CD4-positive, CD25-positive, alpha-beta regulatory T cell (primary cell): ENCODE data around the gene JMJD6. TPM values are rescaled to one million over a fixed set of nuclear protein-coding genes. Genes with fewer than 3 reads are reported as not detected.

ENCODE experiments used
- ATAC-seq, 2 donors: fragments of 150-1000 bp; cut with Tn5 transposase; one replicate each; pipeline ENCODE4 v1.10.0; 2021; ENCODE audit warnings: low read depth in 2 of 2, moderate number of reproducible peaks in 2 of 2, moderate library complexity in 1 of 2
- DNase-seq, 3 donors: peaks; one replicate each; pipeline versions ENCODE4 v3.0.0 to v3.0.0-alpha.2; 2012 to 2022; ENCODE audit warnings: mixed read lengths in 1 of 3
- H3K27ac ChIP-seq: one replicate; pipeline ENCODE4 v1.7.0; 2013; ENCODE audit warnings: mild to moderate bottlenecking, low read length; ENCODE audit not compliant: insufficient read depth, poor library complexity, severe bottlenecking
- H3K27me3 ChIP-seq: one replicate; pipeline ENCODE4 v1.7.0; 2013; ENCODE audit warnings: low read length; ENCODE audit not compliant: control insufficient read depth, insufficient read depth
- H3K36me3 ChIP-seq: one replicate; pipeline ENCODE4 v1.7.0; 2013; ENCODE audit warnings: mild to moderate bottlenecking, low read length, moderate library complexity; ENCODE audit not compliant: control insufficient read depth, insufficient read depth
- H3K4me1 ChIP-seq: 2 replicates; pipeline ENCODE4 v1.7.0; 2013; ENCODE audit warnings: mild to moderate bottlenecking, low read length; ENCODE audit not compliant: insufficient read depth, control insufficient read depth, poor library complexity, severe bottlenecking
- H3K4me3 ChIP-seq: one replicate; pipeline ENCODE4 v1.7.0; 2013; ENCODE audit warnings: low read depth, mild to moderate bottlenecking, low read length, moderate library complexity
- H3K9me3 ChIP-seq, 2 experiments: 1 replicate in 1 of 2; 2 replicates in 1 of 2; pipeline ENCODE4 v1.7.0; 2013; ENCODE audit warnings: low read length in 2 of 2, mild to moderate bottlenecking in 1 of 2, moderate library complexity in 1 of 2; ENCODE audit not compliant: control insufficient read depth in 2 of 2
- H3K27ac Mint-ChIP-seq, 3 donors: one replicate each; pipeline ENCODE4 v1.8.0; 2020 to 2022; ENCODE audit warnings: mild to moderate bottlenecking in 3 of 3, mixed read lengths in 3 of 3, moderate library complexity in 2 of 3
- H3K27me3 Mint-ChIP-seq: one replicate; pipeline ENCODE4 v1.8.0; 2022; ENCODE audit warnings: mild to moderate bottlenecking, mixed read lengths
- H3K36me3 Mint-ChIP-seq: one replicate; pipeline ENCODE4 v1.8.0; 2020; ENCODE audit warnings: mixed read lengths
- H3K4me1 Mint-ChIP-seq, 4 donors: one replicate each; pipeline ENCODE4 v1.8.0; 2020 to 2022; ENCODE audit warnings: mixed read lengths in 4 of 4, mild to moderate bottlenecking in 1 of 4
- H3K4me3 Mint-ChIP-seq, 4 donors: one replicate each; pipeline ENCODE4 v1.8.0; 2020 to 2022; ENCODE audit warnings: mild to moderate bottlenecking in 4 of 4, mixed read lengths in 4 of 4, moderate library complexity in 3 of 4
- H3K9me3 Mint-ChIP-seq, 7 donors: one replicate each; pipeline ENCODE4 v1.8.0; 2020 to 2022; ENCODE audit warnings: mixed read lengths in 7 of 7, mild to moderate bottlenecking in 3 of 7, moderate library complexity in 2 of 7
- polyA plus RNA-seq, 4 donors: library from polyadenylated mRNA; unstranded; fragments of 300-500 nt; fragmentation: Illumina TruSeq; gene quantifications; one replicate each; pipeline ENCODE4 v1.2.3, GENCODE V29; 2021
- total RNA-seq: library from RNA; stranded (reverse); gene quantifications from one replicate; pipeline ENCODE4 v1.2.3, GENCODE V29; 2022

Gene JMJD6
- total and polyA plus RNA-seq, 5 donors from 2014 or later = 21.0 to 124 (median 37.0) TPM

DNA sequence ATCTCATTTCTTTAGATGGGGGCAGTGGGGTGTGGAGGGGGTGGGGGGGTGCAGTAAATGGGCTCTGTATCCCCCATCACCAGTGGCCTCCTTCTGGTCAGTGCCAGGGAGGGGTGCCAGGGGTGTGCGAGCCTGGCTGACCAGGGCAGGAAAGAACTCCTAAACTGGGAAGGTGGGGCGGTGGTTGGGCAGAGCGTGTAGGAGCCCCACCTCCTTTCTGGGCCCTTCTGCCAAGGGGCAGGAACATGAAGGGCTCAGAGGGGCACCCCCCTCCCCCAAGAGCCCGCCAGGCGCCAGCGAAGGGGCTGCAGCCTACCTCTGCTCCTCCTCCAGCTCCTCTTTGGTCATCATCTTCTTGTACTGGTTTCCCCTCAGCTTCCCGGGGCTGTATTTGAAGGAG is 41.6 kb downstream of the JMJD6 start:
- Mint-ChIP-seq H3K27me3 (no peaks in the 10 kb centered on the region), H3K4me3 (no peak overlapping the region), H3K36me3 (peaks cover 4% of the 10 kb centered on the region), H3K4me1 (peaks cover 0 to 8% (median 4%) of the 10 kb centered on the region in 4 donors), H3K27ac (no peak overlapping the region), H3K9me3 (no peaks in the 10 kb centered on the region)
- Histone ChIP-seq H3K36me3 (no peaks in the 10 kb centered on the region), H3K9me3 (no peaks in the 10 kb centered on the region), H3K27ac (no peak overlapping the region), H3K4me1 (peaks cover 3% of the 10 kb centered on the region), H3K4me3 (no peak overlapping the region), H3K27me3 (no peaks in the 10 kb centered on the region)
- DNase-seq (no peak), ATAC-seq (no peak)

DNA sequence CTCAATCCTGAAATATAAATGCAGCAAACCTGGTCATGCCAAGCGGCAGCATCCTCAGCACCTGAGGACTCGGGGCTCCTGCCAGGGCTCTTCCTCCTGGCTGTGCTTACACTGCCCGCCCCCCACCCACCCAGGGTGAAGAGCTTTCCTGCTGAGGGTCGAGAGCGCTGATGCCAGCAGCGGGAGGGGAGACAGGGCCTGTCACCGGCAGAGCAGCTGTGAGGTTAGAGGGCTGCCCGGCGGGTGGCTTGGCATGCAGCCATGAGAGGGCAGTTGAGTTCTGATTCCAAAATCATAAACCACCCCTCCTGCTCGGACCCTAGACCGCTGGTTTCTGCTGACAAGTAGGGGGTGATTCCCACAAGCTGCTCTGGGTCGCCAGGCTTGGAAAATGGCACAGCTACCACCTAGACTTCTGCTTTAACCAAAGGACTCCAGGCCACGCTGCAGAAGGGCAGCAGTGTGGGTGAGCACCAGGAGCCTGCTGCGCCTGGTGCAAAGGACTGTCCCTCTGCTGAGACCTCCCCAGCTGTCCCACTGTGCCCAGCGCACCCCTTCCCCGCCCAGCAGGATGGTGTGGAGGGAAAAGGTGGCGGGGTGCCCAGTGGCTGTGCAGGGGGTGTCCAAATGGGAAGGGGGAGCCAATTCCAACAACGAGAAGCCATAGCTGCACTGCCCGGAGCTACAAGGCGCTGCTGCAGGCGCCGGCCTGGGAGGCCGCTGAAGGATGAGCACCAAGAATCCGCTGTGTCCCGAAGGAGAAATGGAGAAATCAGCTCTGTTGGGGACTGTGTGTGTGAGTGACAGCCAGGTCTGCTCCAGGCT is 42.3 kb downstream of the JMJD6 start:
- ATAC-seq = no peak
- Mint-ChIP-seq H3K4me1 (peaks cover 0 to 8% (median 6%) of the 10 kb centered on the region in 4 donors), H3K27me3 (no peaks in the 10 kb centered on the region), H3K4me3 (no peak overlapping the region), H3K9me3 (no peaks in the 10 kb centered on the region), H3K36me3 (peaks cover 4% of the 10 kb centered on the region), H3K27ac (no peak overlapping the region)
- DNase-seq = no peak
- Histone ChIP-seq H3K27me3 (no peaks in the 10 kb centered on the region), H3K4me3 (no peak overlapping the region), H3K9me3 (no peaks in the 10 kb centered on the region), H3K4me1 (peaks cover 3% of the 10 kb centered on the region), H3K36me3 (no peaks in the 10 kb centered on the region), H3K27ac (no peak overlapping the region)

DNA sequence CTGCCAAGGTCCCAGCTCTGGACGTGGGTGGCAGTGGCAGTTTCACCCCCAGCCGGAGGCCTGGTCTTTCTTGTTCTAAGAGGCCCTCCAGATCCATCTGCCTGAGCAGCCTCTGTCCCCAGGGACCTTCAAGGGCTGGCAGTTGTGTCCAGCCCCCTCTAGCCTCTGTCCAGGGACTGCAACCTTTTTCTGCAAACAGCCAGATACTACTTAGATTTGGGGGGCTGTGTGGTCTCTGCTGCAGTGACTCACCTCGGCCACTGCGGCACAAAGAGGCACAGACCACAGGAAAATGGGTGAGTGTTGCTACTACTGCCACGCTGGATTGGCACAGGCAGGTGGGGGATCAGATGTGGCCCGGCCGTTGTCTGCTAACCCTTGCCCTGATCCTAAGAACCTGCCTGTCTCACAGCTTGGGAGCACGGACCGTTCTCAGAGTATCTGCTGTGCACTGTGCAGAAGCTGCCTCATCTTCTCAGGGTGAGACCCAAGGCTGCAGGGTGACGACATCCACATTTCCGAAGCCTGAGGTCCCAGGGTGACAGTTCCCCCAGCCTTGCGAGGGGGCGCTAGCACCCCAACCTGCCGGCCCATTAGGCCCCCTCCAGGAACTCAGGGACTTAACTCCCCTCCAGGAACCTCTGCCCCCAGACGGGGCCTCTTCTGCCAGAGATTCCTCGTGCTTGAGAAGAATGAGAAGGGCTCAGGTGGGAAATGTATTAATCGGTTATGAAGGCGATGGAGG is 43.2 kb downstream of the JMJD6 start:
- peaks cover 0 to 8% (median 6%) of the 10 kb centered on the region in 4 donors for H3K4me1 Mint-ChIP-seq
- H3K27me3 Mint-ChIP-seq = no peaks in the 10 kb centered on the region
- peaks cover 4% of the 10 kb centered on the region for H3K36me3 Mint-ChIP-seq
- H3K27ac Mint-ChIP-seq = no peak overlapping the region
- Histone ChIP-seq H3K36me3 (no peaks in the 10 kb centered on the region), H3K27ac (no peak overlapping the region), H3K27me3 (no peaks in the 10 kb centered on the region), H3K9me3 (no peaks in the 10 kb centered on the region), H3K4me1 (peaks cover 12% of the 10 kb centered on the region), H3K4me3 (no peak overlapping the region)
- H3K4me3 Mint-ChIP-seq = no peak overlapping the region
- no peak for DNase-seq
- no peaks in the 10 kb centered on the region for H3K9me3 Mint-ChIP-seq
- ATAC-seq = no peak

DNA sequence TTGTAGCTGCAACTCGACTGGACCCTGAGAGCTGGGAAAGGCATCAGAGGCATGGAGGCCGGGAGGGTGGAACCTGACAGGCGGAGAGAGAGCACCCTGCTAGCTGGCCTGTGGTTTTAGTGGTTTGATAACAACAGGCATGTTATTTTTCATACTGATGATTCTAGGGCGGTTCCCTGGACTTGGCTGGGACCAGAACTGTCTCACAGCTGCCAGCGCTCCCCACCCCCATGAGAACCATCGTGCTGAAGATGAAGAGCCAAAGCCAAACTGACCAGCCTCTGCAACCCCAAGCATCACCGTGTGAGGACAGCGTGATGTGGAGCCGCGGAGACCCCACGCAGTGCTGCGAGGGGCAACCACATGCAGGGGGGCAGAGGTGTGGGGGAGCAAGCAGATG is 44.1 kb downstream of the JMJD6 start:
- Histone ChIP-seq H3K9me3 (no peaks in the 10 kb centered on the region), H3K36me3 (no peaks in the 10 kb centered on the region), H3K4me1 (peaks cover 18% of the 10 kb centered on the region), H3K27me3 (no peaks in the 10 kb centered on the region), H3K27ac (no peak overlapping the region), H3K4me3 (no peak overlapping the region)
- peaks cover 0 to 8% (median 6%) of the 10 kb centered on the region in 4 donors for H3K4me1 Mint-ChIP-seq
- no peaks in the 10 kb centered on the region for H3K9me3 Mint-ChIP-seq
- ATAC-seq (no peak), DNase-seq (no peak)
- H3K36me3 Mint-ChIP-seq = peaks cover 4% of the 10 kb centered on the region
- no peak overlapping the region for H3K27ac Mint-ChIP-seq
- no peak overlapping the region for H3K4me3 Mint-ChIP-seq
- no peaks in the 10 kb centered on the region for H3K27me3 Mint-ChIP-seq

DNA sequence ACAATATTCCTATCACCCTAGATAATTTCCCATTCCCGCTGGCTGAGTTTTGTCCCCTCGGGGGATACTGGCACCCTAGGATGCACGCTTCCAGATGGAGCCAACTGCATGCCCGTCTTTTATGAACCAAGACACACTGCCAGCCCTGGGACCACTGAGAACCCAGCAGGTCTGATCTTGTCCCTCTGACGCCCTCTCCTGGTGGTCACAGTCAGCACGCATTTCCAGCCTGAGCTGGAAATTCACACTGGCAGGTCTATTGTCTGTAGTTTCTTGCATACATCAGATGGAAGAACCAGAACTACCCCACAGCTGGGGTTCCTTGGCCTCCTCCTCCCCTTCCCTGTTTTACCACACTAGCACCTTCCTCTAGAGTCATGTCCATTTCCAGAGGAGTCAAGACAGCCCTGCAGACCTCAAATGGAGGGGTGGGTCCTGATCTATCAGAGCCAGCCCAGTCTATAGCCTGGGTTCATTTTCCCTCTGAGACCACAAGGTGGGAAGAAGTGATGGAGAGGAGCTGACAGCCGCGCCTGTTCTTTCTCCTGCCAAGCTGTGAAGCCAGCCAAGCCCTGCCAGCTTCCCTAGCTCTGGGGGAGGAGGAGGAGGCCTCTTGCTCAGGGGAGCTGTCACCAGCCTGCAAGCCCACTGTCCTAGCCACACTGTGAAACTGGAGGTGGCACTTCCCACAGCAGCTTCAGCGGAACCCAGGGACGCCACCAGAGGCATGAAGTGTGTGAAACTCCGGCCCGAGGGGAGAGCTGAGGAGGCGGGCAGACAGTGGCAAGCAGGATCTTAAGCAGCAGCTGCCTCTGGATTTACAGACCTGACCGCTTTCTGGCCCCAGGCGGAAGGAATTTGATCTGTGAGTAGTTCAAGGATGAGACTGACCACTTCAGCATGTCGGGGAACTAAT is 44.9 kb downstream of the JMJD6 start:
- H3K4me1 Mint-ChIP-seq = peaks cover 0 to 8% (median 6%) of the 10 kb centered on the region in 4 donors
- peaks cover 18% of the 10 kb centered on the region for H3K4me1 ChIP-seq
- H3K27ac Mint-ChIP-seq = no peak overlapping the region
- ATAC-seq = peak; percentile 43 to 59
- no peaks in the 10 kb centered on the region for H3K27me3 ChIP-seq
- peak overlapping the region in 1 of 4 donors; percentile 6 for H3K4me3 Mint-ChIP-seq
- H3K4me3 ChIP-seq = no peak overlapping the region
- no peaks in the 10 kb centered on the region for H3K9me3 ChIP-seq
- no peaks in the 10 kb centered on the region for H3K9me3 Mint-ChIP-seq
- H3K27ac ChIP-seq = no peak overlapping the region
- H3K27me3 Mint-ChIP-seq = no peaks in the 10 kb centered on the region
- peaks cover 4% of the 10 kb centered on the region for H3K36me3 Mint-ChIP-seq
- DNase-seq = peak; percentile 47 to 79 (median 69)
- no peaks in the 10 kb centered on the region for H3K36me3 ChIP-seq

DNA sequence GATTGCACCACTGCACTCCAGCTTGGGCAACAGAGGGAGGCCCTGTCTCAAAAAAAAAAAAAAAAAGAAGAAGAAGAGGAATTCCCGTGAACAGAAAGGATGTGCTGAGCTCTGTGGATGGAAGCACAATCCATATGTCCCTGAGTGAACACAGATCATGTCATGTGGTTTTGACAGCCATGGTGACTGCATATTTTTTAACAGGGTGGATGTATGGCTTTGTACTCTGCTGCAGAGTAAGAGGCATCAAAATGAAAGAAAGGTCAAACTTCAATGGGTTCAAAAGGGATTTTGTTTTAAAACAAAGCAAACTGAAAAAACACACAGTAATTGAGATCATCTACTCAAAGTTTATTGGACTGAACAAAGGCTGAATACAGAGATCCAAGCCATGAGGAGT is 47.2 kb downstream of the JMJD6 start:
- Histone ChIP-seq H3K9me3 (no peaks in the 10 kb centered on the region), H3K36me3 (no peaks in the 10 kb centered on the region), H3K27me3 (no peaks in the 10 kb centered on the region), H3K4me1 (peaks cover 18% of the 10 kb centered on the region), H3K27ac (no peak overlapping the region), H3K4me3 (no peak overlapping the region)
- Mint-ChIP-seq H3K27ac (no peak overlapping the region), H3K27me3 (no peaks in the 10 kb centered on the region), H3K36me3 (peaks cover 4% of the 10 kb centered on the region), H3K4me3 (no peak overlapping the region), H3K9me3 (no peaks in the 10 kb centered on the region), H3K4me1 (peaks cover 0 to 8% (median 6%) of the 10 kb centered on the region in 4 donors)
- ATAC-seq (no peak), DNase-seq (no peak)

DNA sequence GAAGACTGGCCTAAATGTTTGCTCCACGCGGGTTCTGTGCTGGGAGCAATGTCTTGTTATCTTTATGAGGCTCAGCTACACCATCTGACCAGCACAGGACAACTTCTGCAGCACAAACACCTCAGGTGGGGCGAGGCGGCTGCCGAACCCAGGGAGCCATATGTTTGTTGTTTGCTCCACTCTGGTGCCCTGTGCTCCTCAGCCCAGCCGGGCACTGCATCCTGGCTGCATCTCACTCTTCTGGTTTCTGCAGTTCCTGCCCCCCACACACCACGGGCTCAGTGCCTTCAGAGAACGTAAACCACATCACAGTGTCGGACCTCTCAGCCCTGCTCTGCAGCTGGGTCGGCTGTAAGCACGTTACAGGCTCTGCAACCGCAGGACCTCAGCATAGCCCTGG is 48.1 kb downstream of the JMJD6 start:
- Histone ChIP-seq H3K9me3 (no peaks in the 10 kb centered on the region), H3K27ac (peak overlapping the region; percentile 16), H3K36me3 (no peaks in the 10 kb centered on the region), H3K4me1 (peaks cover 18% of the 10 kb centered on the region), H3K4me3 (peak overlapping the region; percentile 26), H3K27me3 (no peaks in the 10 kb centered on the region)
- ATAC-seq (peak; percentile 71 to 75), DNase-seq (peak in 2 of 3 donors; percentile 14 to 74)
- H3K4me1 Mint-ChIP-seq = peaks cover 0 to 9% (median 6%) of the 10 kb centered on the region in 4 donors
- no peaks in the 10 kb centered on the region for H3K27me3 Mint-ChIP-seq
- H3K4me3 Mint-ChIP-seq = no peak overlapping the region
- H3K9me3 Mint-ChIP-seq = no peaks in the 10 kb centered on the region
- no peak overlapping the region for H3K27ac Mint-ChIP-seq
- peaks cover 4% of the 10 kb centered on the region for H3K36me3 Mint-ChIP-seq
